Tibial nerve (tissue), 3 donors: ENCODE measurements around the gene PLEKHG4B.

Source experiments
- POLR2A ChIP-seq, 2 donors: fragments of 450-650 bp; IDR thresholded peaks; one replicate each; pipeline ENCODE4 v1.6.1; 2017; ENCODE audit warnings: antibody characterized with exemption in 2 of 2, mild to moderate bottlenecking in 2 of 2, moderate library complexity in 2 of 2
- TF ChIP-seq, protein P1 (sequence below), 5 experiments: fragments of 200-600 bp in 3 of 5; fragments of 450-650 bp in 2 of 5; sonication (generic) in 3 of 5; IDR thresholded peaks; one replicate each; pipeline ENCODE4 v1.5.1; 2016 to 2019; ENCODE audit warnings: antibody characterized with exemption in 5 of 5, mild to moderate bottlenecking in 3 of 5, moderate library complexity in 2 of 5

DNA sequence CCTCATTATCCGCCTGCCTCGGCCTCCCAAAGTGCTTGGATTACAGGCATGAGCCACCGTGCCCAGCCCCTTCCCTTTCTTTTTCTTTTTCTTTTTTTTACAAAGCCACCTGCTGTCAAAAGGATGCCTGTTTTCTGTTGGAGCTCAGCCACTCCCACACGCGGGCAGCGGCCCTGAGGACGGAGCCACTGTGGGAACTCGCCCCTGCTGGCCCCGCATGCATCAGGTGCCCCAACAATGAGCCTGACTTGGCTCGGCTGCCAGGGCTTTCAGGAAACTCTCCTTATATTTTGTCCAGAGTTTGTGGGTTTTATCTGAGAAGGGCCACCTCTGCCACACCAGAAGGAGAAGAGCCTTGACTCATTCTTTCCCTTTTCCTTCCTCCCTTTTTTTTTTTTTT, 62.3 kb downstream of the PLEKHG4B start:
- TF ChIP-seq, protein P1, sequence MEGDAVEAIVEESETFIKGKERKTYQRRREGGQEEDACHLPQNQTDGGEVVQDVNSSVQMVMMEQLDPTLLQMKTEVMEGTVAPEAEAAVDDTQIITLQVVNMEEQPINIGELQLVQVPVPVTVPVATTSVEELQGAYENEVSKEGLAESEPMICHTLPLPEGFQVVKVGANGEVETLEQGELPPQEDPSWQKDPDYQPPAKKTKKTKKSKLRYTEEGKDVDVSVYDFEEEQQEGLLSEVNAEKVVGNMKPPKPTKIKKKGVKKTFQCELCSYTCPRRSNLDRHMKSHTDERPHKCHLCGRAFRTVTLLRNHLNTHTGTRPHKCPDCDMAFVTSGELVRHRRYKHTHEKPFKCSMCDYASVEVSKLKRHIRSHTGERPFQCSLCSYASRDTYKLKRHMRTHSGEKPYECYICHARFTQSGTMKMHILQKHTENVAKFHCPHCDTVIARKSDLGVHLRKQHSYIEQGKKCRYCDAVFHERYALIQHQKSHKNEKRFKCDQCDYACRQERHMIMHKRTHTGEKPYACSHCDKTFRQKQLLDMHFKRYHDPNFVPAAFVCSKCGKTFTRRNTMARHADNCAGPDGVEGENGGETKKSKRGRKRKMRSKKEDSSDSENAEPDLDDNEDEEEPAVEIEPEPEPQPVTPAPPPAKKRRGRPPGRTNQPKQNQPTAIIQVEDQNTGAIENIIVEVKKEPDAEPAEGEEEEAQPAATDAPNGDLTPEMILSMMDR (IDR thresholded peaks at IDR 0.05): no peak
- TF ChIP-seq POLR2A (IDR thresholded peaks at IDR 0.05): no peak
